HG03558 (cell line): ENCODE data around the gene RUNX2.
"Not testable (repeated sequence)": the region's sequence is repeated elsewhere in the genome, so short reads cannot be mapped to it uniquely, and the experiment has no call there.

Source experiments
- ATAC-seq: cut with Tn5 transposase; IDR thresholded peaks from one replicate; pipeline ENCODE4 v1.9.1; 2021; ENCODE audit warnings: moderate number of reproducible peaks; ENCODE audit not compliant: unreplicated experiment; ENCODE audit errors: extremely low read depth

RUNX2 gene

GRCh38 chr6:45450132-45450531 is 122.0 kb downstream of the RUNX2 start:
- no peak for ATAC-seq

GRCh38 chr6:45450831-45451230 is 122.7 kb downstream of the RUNX2 start:
- ATAC-seq, result no peak

GRCh38 chr6:45454008-45454911 is 126.1 kb downstream of the RUNX2 start:
- ATAC-seq, result no peak

- no peak for ATAC-seq
These were observed 127.3 kb downstream of the RUNX2 start for GRCh38 chr6:45455408-45455807.

GRCh38 chr6:45457141-45457540 is 129.0 kb downstream of the RUNX2 start:
- ATAC-seq, result no peak

- ATAC-seq, result no peak
These were observed 130.5 kb downstream of the RUNX2 start for GRCh38 chr6:45458672-45459071.

- no peak for ATAC-seq
These were observed 132.0 kb downstream of the RUNX2 start for GRCh38 chr6:45460166-45460565.

GRCh38 chr6:45461486-45461885 is 133.4 kb downstream of the RUNX2 start:
- no peak for ATAC-seq

GRCh38 chr6:45462190-45463134 is 134.3 kb downstream of the RUNX2 start:
- ATAC-seq, result no peak

- no peak for ATAC-seq
These were observed 136.6 kb downstream of the RUNX2 start for GRCh38 chr6:45464685-45465084.

- no peak for ATAC-seq
These were observed 138.6 kb downstream of the RUNX2 start for GRCh38 chr6:45466686-45467085.

- not testable (repeated sequence) for ATAC-seq
These were observed 139.3 kb downstream of the RUNX2 start for GRCh38 chr6:45467417-45467816.

GRCh38 chr6:45467853-45468252 is 139.7 kb downstream of the RUNX2 start:
- no peak for ATAC-seq

GRCh38 chr6:45469663-45470062 is 141.5 kb downstream of the RUNX2 start:
- ATAC-seq, result no peak

GRCh38 chr6:45470131-45470738 is 142.1 kb downstream of the RUNX2 start:
- no peak for ATAC-seq

- ATAC-seq, result no peak
These were observed 144.3 kb downstream of the RUNX2 start for GRCh38 chr6:45472382-45472781.

- ATAC-seq, result no peak
These were observed 145.2 kb downstream of the RUNX2 start for GRCh38 chr6:45473121-45473993.

GRCh38 chr6:45474376-45474775 is 146.2 kb downstream of the RUNX2 start:
- ATAC-seq, result no peak

- no peak for ATAC-seq
These were observed 148.2 kb downstream of the RUNX2 start for GRCh38 chr6:45476341-45476740.

GRCh38 chr6:45477278-45477677 is 149.1 kb downstream of the RUNX2 start:
- ATAC-seq, result no peak
